ENCODE results near the gene PURA.

DNA sequence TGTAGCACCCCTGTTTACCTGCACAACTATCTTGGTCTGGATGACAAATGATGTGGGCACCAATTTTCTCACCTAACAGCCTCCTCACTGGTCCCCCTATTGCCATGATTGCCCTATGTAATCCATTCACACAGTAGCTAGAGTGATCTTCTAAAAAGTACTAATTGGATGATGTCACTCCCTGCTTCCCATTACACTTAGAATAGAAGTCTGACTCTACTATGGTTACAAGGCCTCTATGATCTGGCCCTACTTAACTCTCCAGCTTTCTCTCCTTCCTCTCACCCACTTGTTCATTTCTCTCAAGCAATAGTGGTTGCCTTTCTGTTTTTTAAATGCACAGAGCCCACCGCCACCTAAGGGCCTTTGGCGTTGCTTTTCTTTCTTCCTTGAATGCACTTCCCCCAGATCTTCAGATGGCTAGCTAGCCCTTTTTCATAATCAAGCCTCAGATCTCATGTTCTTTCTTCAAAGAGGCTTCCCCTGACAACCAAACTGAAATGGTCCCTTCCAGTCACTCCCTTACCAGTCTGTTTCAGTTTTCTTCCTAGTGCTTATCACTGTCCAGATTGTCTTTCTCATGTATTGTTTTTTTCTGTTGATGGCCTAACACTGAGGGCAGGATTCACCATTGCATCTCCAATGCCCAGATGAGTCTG is 20.5 kb downstream of the PURA start:
- TF ChIP-seq, protein P1, sequence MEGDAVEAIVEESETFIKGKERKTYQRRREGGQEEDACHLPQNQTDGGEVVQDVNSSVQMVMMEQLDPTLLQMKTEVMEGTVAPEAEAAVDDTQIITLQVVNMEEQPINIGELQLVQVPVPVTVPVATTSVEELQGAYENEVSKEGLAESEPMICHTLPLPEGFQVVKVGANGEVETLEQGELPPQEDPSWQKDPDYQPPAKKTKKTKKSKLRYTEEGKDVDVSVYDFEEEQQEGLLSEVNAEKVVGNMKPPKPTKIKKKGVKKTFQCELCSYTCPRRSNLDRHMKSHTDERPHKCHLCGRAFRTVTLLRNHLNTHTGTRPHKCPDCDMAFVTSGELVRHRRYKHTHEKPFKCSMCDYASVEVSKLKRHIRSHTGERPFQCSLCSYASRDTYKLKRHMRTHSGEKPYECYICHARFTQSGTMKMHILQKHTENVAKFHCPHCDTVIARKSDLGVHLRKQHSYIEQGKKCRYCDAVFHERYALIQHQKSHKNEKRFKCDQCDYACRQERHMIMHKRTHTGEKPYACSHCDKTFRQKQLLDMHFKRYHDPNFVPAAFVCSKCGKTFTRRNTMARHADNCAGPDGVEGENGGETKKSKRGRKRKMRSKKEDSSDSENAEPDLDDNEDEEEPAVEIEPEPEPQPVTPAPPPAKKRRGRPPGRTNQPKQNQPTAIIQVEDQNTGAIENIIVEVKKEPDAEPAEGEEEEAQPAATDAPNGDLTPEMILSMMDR (IDR thresholded peaks at IDR 0.05): no peak
- no peak for TF ChIP-seq POLR2A (IDR thresholded peaks at IDR 0.05)

Data from thyroid gland (tissue), 4 donors.